Osteoblast (primary cell): ENCODE results near the gene MVD. TPM values are rescaled to one million over a fixed set of nuclear protein-coding genes. Genes with fewer than 3 reads are reported as not detected.

Experiments
- DNase-seq: peaks from one replicate; pipeline ENCODE4 v3.0.0; 2011; ENCODE audit warnings: low spot score, mixed read lengths; ENCODE audit not compliant: insufficient read length; ENCODE audit errors: missing footprints
- H2AFZ ChIP-seq: 2 replicates; pipeline ENCODE4 v1.6.0; 2011; ENCODE audit warnings: mild to moderate bottlenecking, low read length
- H3K27ac ChIP-seq: 2 replicates; pipeline ENCODE4 v1.5.1; 2011; ENCODE audit warnings: mild to moderate bottlenecking, low read depth, low read length, moderate library complexity
- H3K27me3 ChIP-seq: 2 replicates; pipeline ENCODE4 v1.6.0; 2012; ENCODE audit warnings: mild to moderate bottlenecking, control low read depth, inconsistent platforms, low read length, moderate library complexity; ENCODE audit not compliant: insufficient read depth
- H3K36me3 ChIP-seq: 2 replicates; pipeline ENCODE4 v1.5.1; 2011; ENCODE audit warnings: mild to moderate bottlenecking, low read length, control low read depth, moderate library complexity; ENCODE audit not compliant: insufficient read depth
- H3K4me1 ChIP-seq: 2 replicates; pipeline ENCODE4 v1.5.1; 2011; ENCODE audit warnings: mild to moderate bottlenecking, low read length, control low read depth, moderate library complexity; ENCODE audit not compliant: insufficient read depth
- H3K4me2 ChIP-seq: 2 replicates; pipeline ENCODE4 v1.6.0; 2011; ENCODE audit warnings: mild to moderate bottlenecking, low read length; ENCODE audit not compliant: insufficient read depth
- H3K4me3 ChIP-seq: fragments of 200-600 bp; sonication (generic); 3 replicates; pipeline ENCODE4 v1.5.1; 2012; ENCODE audit warnings: mild to moderate bottlenecking, low read length, inconsistent platforms; ENCODE audit not compliant: insufficient read depth
- H3K79me2 ChIP-seq: 2 replicates; pipeline ENCODE4 v1.6.0; 2012; ENCODE audit warnings: mild to moderate bottlenecking, low read length, control low read depth, inconsistent platforms; ENCODE audit not compliant: insufficient read depth
- H3K9me3 ChIP-seq: 2 replicates; pipeline ENCODE4 v1.5.1; 2011; ENCODE audit warnings: low read depth, low read length, control low read depth
- H4K20me1 ChIP-seq: 2 replicates; pipeline ENCODE4 v1.6.0; 2012; ENCODE audit warnings: mild to moderate bottlenecking, low read length, control low read depth; ENCODE audit not compliant: insufficient read depth
- CTCF ChIP-seq: IDR thresholded peaks from 2 replicates; pipeline ENCODE4 v1.5.1; 2011; ENCODE audit warnings: mild to moderate bottlenecking, low read depth, low read length, moderate library complexity; ENCODE audit errors: extremely low read depth
- total RNA-seq: library from RNA; depleted of rRNA; stranded (reverse); fragments of >200 nt; gene quantifications from 2 replicates; pipeline ENCODE4 v1.2.3, GENCODE V29; 2012

MVD gene
- total RNA-seq, 1 donor, result 67.3 TPM

GRCh38 chr16:88681709-88682451 lies 19.0 kb upstream of the MVD start:
- Histone ChIP-seq H3K79me2 (no peaks in the 10 kb centered on the region), H4K20me1 (peaks cover 2% of the 10 kb centered on the region), H3K4me3 (no peak overlapping the region), H3K9me3 (no peaks in the 10 kb centered on the region), H3K36me3 (no peaks in the 10 kb centered on the region), H2AFZ (peak overlapping the region; percentile 15), H3K27me3 (peaks cover 37% of the 10 kb centered on the region), H3K27ac (no peak overlapping the region), H3K4me1 (peaks cover 27% of the 10 kb centered on the region), H3K4me2 (peak overlapping the region; percentile 34)
- DNase-seq, result no peak
- TF ChIP-seq CTCF, result no peak

- Histone ChIP-seq H3K4me3 (no peak overlapping the region), H3K9me3 (no peaks in the 10 kb centered on the region), H2AFZ (no peak overlapping the region), H3K27me3 (peaks cover 37% of the 10 kb centered on the region), H4K20me1 (peaks cover 2% of the 10 kb centered on the region), H3K4me2 (peak overlapping the region; percentile 34), H3K36me3 (no peaks in the 10 kb centered on the region), H3K4me1 (peaks cover 22% of the 10 kb centered on the region), H3K79me2 (no peaks in the 10 kb centered on the region), H3K27ac (no peak overlapping the region)
- DNase-seq, result no peak
- TF ChIP-seq CTCF, result no peak
These were observed 18.3 kb upstream of the MVD start for GRCh38 chr16:88681084-88681680.

- H3K4me3 ChIP-seq, result no peak overlapping the region
- peaks cover 18% of the 10 kb centered on the region for H3K4me1 ChIP-seq
- TF ChIP-seq CTCF, result no peak
- peaks cover 2% of the 10 kb centered on the region for H4K20me1 ChIP-seq
- H2AFZ ChIP-seq, result no peak overlapping the region
- DNase-seq, result no peak
- peaks cover 37% of the 10 kb centered on the region for H3K27me3 ChIP-seq
- no peaks in the 10 kb centered on the region for H3K36me3 ChIP-seq
- H3K9me3 ChIP-seq, result no peaks in the 10 kb centered on the region
- H3K79me2 ChIP-seq, result no peaks in the 10 kb centered on the region
- no peak overlapping the region for H3K27ac ChIP-seq
- H3K4me2 ChIP-seq, result no peak overlapping the region
These were observed 17.7 kb upstream of the MVD start for GRCh38 chr16:88680554-88681083.

- Histone ChIP-seq H3K27me3 (peaks cover 37% of the 10 kb centered on the region), H3K79me2 (no peaks in the 10 kb centered on the region), H4K20me1 (peaks cover 2% of the 10 kb centered on the region), H3K4me3 (no peak overlapping the region), H3K9me3 (no peaks in the 10 kb centered on the region), H3K4me1 (peaks cover 7% of the 10 kb centered on the region), H3K4me2 (peak overlapping the region; percentile 28), H3K27ac (no peak overlapping the region), H3K36me3 (peaks cover 5% of the 10 kb centered on the region), H2AFZ (no peak overlapping the region)
- DNase-seq, result no peak
- TF ChIP-seq CTCF, result no peak
These were observed 15.5 kb upstream of the MVD start for GRCh38 chr16:88678224-88678979.
